Lower lobe of right lung (tissue), 2 donors: ENCODE data around the gene DGCR2. TPM values are rescaled to one million over a fixed set of nuclear protein-coding genes. Genes with fewer than 3 reads are reported as not detected.

Experiments used
- ATAC-seq, 2 donors: fragments of 200-7000 bp; cut with Tn5 transposase; one replicate each; pipeline ENCODE4 v1.9.1; 2020 to 2022; ENCODE audit warnings: mild to moderate bottlenecking in 2 of 2, moderate library complexity in 2 of 2
- DNase-seq: peaks from one replicate; pipeline ENCODE4 v3.0.0-alpha.2; 2020
- H3K27ac ChIP-seq: fragments of 200-600 bp; one replicate; pipeline ENCODE4 v1.8.0; 2022
- H3K27me3 ChIP-seq: fragments of 200-600 bp; one replicate; pipeline ENCODE4 v1.8.0; 2022; ENCODE audit warnings: low read depth
- H3K36me3 ChIP-seq: fragments of 200-600 bp; one replicate; pipeline ENCODE4 v1.8.0; 2022; ENCODE audit warnings: mild to moderate bottlenecking
- H3K4me1 ChIP-seq: fragments of 200-600 bp; one replicate; pipeline ENCODE4 v1.8.0; 2022
- H3K4me3 ChIP-seq: fragments of 200-600 bp; one replicate; pipeline ENCODE4 v1.8.0; 2022; ENCODE audit warnings: mild to moderate bottlenecking
- H3K9me3 ChIP-seq: fragments of 200-600 bp; one replicate; pipeline ENCODE4 v1.8.0; 2022
- CTCF ChIP-seq: fragments of 200-600 bp; IDR thresholded peaks from one replicate; pipeline ENCODE4 v1.8.0; 2022; ENCODE audit warnings: antibody characterized with exemption, mild to moderate bottlenecking
- intact Hi-C: fragments of 100-400 bp; cut with DNase I; formaldehyde crosslinking; loops from one replicate; pipeline ENCODE4 v1.11.0; 2022
- total RNA-seq: library from RNA; stranded (reverse); fragmentation: NEBNext Ultra II Directional; extraction: Animal tissue kit (Norgen Biotek cat#: 25700); gene quantifications from one replicate; pipeline ENCODE4 v1.2.1, GENCODE V29; 2021
- donor health status: DM: no; HTN: yes; CAD: no; lungs with severe emphysema.

The DGCR2 gene
- total RNA-seq, 1 donor from 2014 or later = 62.9 TPM

- Histone ChIP-seq H3K27ac (no peak overlapping the region), H3K27me3 (peaks cover 4% of the 10 kb centered on the region), H3K9me3 (no peaks in the 10 kb centered on the region), H3K4me1 (peaks cover 11% of the 10 kb centered on the region), H3K4me3 (no peak overlapping the region), H3K36me3 (peaks cover 54% of the 10 kb centered on the region)
- intact Hi-C loops = no loop called here
- DNase-seq = no peak
- TF ChIP-seq CTCF = no peak
- ATAC-seq = no peak
Measured at GRCh38 chr22:19142394-19142793, 20.2 kb upstream of the DGCR2 start.

- intact Hi-C loops = no loop called here
- ATAC-seq (no peak), DNase-seq (no peak)
- H3K4me1 ChIP-seq = peaks cover 11% of the 10 kb centered on the region
- no peak for TF ChIP-seq CTCF
- no peaks in the 10 kb centered on the region for H3K9me3 ChIP-seq
- H3K36me3 ChIP-seq = peaks cover 75% of the 10 kb centered on the region
- H3K4me3 ChIP-seq = no peak overlapping the region
- no peak overlapping the region for H3K27ac ChIP-seq
- no peaks in the 10 kb centered on the region for H3K27me3 ChIP-seq
Measured at GRCh38 chr22:19139974-19140373, 17.8 kb upstream of the DGCR2 start.

- ATAC-seq (no peak), DNase-seq (no peak)
- H3K4me1 ChIP-seq = peaks cover 10% of the 10 kb centered on the region
- TF ChIP-seq CTCF = no peak
- H3K4me3 ChIP-seq = no peak overlapping the region
- no peak overlapping the region for H3K27ac ChIP-seq
- H3K9me3 ChIP-seq = no peaks in the 10 kb centered on the region
- intact Hi-C loops = no loop called here
- peaks cover 85% of the 10 kb centered on the region for H3K36me3 ChIP-seq
- no peaks in the 10 kb centered on the region for H3K27me3 ChIP-seq
Measured at GRCh38 chr22:19139001-19139356, 16.8 kb upstream of the DGCR2 start.

GRCh38 chr22:19138217-19139000 is 16.2 kb upstream of the DGCR2 start:
- H3K4me3 ChIP-seq = no peak overlapping the region
- H3K27ac ChIP-seq = no peak overlapping the region
- no peaks in the 10 kb centered on the region for H3K9me3 ChIP-seq
- intact Hi-C loops = no loop called here
- no peak for DNase-seq
- TF ChIP-seq CTCF = no peak
- no peaks in the 10 kb centered on the region for H3K27me3 ChIP-seq
- ATAC-seq = no peak
- H3K36me3 ChIP-seq = peaks cover 91% of the 10 kb centered on the region
- H3K4me1 ChIP-seq = peaks cover 4% of the 10 kb centered on the region

- peaks cover 97% of the 10 kb centered on the region for H3K36me3 ChIP-seq
- intact Hi-C loops = no loop called here
- no peak for TF ChIP-seq CTCF
- H3K27me3 ChIP-seq = no peaks in the 10 kb centered on the region
- DNase-seq = no peak
- ATAC-seq = no peak
- H3K4me1 ChIP-seq = no peaks in the 10 kb centered on the region
- no peaks in the 10 kb centered on the region for H3K9me3 ChIP-seq
- H3K4me3 ChIP-seq = no peak overlapping the region
- no peak overlapping the region for H3K27ac ChIP-seq
Measured at GRCh38 chr22:19137384-19138216, 15.4 kb upstream of the DGCR2 start.
